Sciatic nerve (tissue), 2 donors: ENCODE measurements around the gene ARHGEF39. TPM values are rescaled to one million over a fixed set of nuclear protein-coding genes. Genes with fewer than 3 reads are reported as not detected.
A peak's percentile ranks its signal among the peaks of the same experiment; 100 is the strongest.
"Not testable (repeated sequence)": the region's sequence is repeated elsewhere in the genome, so short reads cannot be mapped to it uniquely, and the experiment has no call there.

Experiments
- ATAC-seq: fragments of 200-7000 bp; cut with Tn5 transposase; one replicate; pipeline ENCODE4 v1.9.1; 2020; ENCODE audit warnings: mild to moderate bottlenecking, moderate library complexity
- DNase-seq: peaks from one replicate; pipeline ENCODE4 v3.0.0-alpha.2; 2020; ENCODE audit warnings: low spot score
- intact Hi-C: fragments of 100-400 bp; cut with DNase I; formaldehyde crosslinking; loops from one replicate; pipeline ENCODE4 v1.14.2; 2022
- total RNA-seq: library from RNA; stranded (reverse); fragmentation: NEBNext Ultra II Directional; extraction: Animal tissue kit (Norgen Biotek cat#: 25700); gene quantifications from one replicate; pipeline ENCODE4 v1.2.1, GENCODE V29; 2021
- donor health status: DM: no; HTN: no; CAD: no.
- donor health status: DM: no; HTN: no; CAD: no.

The ARHGEF39 gene
- total RNA-seq, 1 donor from 2014 or later = not detected

DNA sequence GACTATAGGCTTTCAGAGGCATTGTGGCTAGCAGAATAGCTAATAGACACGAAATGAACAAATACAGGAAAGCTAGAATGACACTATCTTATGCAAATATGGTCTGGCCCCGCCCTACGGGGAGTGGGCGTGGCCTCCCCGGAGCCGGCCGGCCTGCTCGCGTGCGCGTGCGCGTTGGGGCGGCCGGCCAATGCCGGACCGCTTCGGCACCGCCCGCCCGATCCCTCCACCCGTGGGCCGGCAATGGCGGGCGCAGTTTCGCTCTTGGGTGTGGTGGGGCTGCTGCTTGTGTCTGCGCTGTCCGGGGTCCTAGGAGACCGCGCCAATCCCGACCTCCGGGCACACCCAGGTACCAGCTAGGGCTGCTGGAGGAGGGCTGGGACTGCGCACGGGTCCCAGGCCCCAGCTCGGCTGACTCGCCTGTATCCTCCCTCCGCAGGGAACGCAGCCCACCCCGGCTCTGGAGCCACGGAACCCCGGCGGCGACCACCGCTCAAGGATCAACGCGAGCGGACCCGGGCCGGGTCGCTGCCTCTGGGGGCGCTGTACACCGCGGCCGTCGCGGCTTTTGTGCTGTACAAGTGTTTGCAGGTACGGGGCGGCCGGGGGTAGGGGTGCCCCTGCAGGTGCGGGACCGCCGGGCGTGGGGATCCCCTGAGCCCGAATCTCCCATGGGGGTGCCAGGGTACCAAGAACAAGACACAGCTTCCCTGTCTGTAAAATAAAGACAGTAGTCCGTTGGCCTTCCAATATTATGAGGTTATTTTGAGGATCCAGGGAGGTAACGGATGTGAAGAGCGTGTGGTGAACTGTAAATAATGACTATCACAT, 6.6 kb downstream of the ARHGEF39 start, which contains the start of gene CCDC107:
CCDC107 (plus strand) TSS at position 156 of the 831 bp plus-strand sequence; CDS start at position 244, 88 bp downstream.
- DNase-seq (peak; percentile 91), ATAC-seq (peak; percentile 86)
- intact Hi-C loops = no loop called here

DNA sequence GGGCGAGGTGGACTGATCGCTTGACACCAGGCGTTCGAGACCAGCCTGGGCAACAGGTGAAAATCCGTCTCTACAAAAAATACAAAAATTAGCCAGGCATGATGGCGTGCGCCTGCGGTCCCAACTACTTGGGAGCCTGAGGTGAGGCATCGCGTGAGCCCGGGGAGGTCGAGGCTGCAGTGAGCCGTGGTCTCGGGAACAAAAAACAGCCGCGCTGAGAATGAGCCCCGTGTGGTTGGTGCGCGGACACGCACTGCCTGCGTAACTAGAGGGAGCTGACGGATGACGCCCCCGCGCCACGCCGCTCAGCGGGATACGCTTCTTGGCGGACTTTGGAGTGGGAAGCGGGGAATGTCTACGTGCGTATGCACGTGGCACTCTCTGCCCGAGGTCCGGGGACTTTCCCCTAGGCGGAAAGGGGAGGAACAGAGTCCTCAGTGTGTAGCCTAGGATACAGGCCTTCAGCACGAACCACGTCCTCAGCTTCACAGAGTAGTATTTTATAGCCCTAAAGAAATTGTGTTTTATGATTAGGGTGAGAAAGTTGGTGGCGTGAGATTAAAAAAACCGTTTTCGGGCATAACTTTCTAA, 7.4 kb downstream of the ARHGEF39 start, which contains the start of gene RMRP:
RMRP (minus strand) TSS at position 474 of the 591 bp plus-strand sequence.
- intact Hi-C loops = no loop called here

DNA sequence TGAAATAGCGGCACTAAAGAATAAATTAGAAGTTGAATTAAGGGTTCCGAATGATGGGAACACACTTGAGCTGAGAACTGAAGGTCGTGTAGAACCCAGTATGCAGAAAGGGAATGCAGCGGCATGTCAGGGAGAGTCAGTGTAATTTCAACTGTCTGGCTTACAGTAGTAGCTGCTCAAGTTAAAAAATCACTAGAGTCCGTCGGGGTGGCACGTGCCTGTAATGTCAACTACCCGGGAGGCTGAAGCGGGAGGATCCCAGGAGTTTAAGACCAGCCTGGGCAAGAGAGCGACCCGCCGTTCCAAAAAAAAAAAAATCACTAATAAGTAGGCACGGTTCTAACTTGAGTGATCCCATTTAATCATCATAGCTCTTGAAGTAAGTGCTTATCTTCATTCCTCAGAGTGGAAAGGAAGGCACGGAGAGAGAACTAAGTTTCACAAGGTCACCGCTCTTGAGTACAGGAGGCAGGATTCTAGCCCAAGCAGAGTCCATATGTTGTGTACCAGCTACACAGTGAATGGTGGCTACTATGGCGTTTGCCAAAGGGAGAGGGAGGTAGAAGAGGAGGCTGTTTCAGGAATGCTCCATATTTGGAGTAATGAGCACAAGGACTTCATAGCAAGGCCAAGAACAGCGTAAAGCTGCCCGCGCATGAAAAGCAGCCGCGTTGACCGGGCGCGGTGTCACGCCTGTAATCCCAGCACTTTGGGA, 8.0 kb downstream of the ARHGEF39 start:
- intact Hi-C loops = no loop called here
- DNase-seq (no peak), ATAC-seq (peak; percentile 45)

More for the DNA sequence above, 7.4 kb downstream of the ARHGEF39 start, which contains the start of gene RMRP:
- peak; percentile 98 for ATAC-seq
- peak; percentile 98 for DNase-seq

DNA sequence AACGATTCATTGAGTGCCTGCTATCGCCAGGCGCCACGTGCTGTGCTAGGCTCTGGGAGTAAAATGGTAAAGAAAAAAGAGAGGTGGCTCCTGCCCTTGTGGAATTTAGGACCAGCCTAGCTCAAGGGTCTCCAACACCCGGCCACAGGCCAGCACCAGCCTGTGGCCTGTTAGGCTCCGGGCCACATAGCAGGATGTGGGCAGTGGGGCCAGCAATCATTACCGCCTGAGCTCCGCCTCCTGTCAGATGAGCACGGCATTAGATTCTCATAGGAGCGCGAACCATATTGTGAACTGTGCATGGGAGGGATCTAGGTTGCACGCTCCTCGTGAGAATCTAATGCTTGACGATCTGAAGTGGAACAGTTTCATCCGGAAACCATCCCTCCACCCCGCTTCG, 8.6 kb downstream of the ARHGEF39 start:
- intact Hi-C loops = no loop called here
- no peak for DNase-seq
- no peak for ATAC-seq

DNA sequence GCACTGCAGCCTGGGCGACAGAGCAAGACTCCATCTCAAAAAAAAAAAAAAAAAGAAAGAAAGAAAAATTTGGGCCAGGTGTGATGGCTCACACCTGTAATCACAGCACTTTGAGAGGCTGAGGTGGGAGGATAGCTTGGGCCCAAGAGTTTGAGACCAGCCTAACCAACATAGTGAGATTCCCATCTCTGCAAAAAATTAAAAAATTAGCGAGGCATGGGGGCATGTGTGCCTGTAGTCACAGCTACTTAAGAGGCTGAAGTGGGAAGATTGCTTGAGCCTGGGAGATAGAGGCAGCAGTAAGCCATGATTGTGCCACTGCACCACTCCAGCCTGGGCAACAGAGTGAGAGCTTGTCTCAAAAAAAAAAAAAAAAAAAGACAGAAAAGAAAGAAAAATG, 11.4 kb downstream of the ARHGEF39 start:
- peak; percentile 12 for DNase-seq
- ATAC-seq = no peak
- intact Hi-C loops = no loop called here

DNA sequence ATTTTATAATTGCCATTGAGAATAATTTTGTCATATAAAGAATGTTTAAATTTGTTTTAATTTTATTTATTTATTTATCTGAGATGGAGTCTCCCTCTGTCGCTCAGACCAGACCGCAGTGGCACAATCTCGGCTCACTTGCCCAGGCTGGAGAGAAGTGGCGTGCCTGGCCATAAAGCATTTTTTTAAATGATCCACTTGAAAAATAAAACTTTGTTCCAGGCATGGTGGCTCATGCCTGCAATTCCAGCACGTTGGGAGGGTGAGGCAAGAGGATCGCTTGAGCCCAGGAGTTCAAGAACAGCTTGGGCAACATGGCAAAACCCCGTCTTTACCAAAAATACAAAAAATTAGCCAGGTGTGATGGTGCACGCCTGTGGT, 12.2 kb downstream of the ARHGEF39 start:
- no peak for ATAC-seq
- intact Hi-C loops = no loop called here
- DNase-seq = peak; percentile 38

DNA sequence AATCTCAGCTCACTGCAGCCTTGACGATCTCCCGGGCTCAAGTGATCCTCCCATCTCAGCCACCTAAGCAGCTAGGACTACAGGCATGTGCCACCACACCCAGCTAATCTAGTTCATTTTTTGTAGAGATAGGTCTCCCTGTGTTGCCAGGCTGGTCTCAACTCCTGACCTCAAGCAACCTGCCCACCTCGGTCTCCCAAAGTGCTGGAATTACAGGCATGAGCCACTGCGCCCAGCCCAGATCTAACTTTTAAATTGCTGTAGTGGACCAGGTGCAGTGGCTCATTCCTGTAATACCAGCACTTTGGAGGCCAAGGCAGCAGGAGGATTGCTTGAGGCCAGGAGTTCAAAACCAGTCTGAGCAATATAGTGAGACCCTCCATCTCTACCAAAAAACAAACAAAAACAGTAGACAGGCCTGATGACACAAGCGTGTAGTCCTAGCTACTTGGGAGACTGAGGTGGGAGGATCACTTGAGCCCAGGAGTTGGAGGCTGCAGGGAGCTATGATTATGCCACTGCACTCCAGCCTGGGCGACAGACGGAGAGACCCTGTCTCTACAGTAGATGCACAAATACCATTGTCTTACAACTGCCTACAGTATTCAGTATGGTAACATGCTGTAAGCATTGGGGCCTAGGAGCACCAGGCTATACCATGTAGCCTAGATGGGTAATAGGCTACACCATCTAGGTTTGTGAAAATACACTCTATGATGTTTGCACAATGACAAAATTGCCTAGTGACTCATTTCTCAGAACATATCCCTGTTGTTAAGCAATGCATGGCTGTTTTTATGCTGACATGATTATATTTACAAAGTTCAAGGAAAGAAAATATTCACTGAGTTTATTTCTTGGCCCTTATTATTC, 12.8 kb downstream of the ARHGEF39 start:
- intact Hi-C loops = no loop called here
- DNase-seq = peak; percentile 28

DNA sequence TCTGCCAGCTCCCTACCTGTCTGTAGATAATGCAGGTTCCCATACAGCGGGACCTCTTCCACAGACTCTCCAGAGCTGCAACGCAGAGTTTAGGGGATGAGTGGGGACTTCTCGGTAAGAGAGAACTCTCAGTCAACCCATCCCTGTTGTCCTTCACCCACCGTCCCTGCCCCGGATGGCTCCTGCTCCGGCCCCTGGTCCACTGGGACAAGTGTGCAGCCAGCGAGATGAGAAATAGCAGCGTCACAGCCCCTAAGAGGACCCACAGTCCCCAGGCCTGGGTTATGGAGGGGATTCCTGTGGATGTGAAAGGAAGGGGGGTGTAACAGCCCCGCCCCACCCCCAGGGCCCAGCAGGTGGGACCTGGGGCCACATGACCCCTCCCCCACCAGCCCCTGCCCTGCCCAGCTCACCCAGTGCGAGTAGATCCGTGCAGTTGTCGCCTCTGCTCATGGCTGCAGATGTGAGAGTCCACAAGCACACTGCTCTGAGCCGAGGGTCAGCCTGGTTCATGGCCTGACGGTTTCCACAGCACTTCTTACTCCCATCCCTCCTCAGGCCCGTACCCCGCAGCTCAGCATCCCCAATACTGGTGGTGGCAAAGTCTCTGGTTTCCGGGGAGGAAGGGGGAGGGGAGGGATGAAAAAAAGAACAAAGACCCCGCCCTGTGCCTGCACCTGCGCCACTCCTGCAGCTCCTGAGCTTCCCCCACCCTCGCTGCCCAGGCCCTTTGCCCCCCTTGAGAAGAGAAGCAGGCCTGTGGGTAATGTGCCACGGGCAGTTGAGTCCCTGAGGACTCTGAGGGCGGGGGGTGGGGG, 14.4 kb downstream of the ARHGEF39 start, which contains the start of gene SIT1:
SIT1 (minus strand) TSS at position 591 of the 818 bp plus-strand sequence; CDS start at position 513, 78 bp downstream.
- intact Hi-C loops = no loop called here
- DNase-seq = peak; percentile 54
- ATAC-seq = no peak

More for the DNA sequence above, 12.8 kb downstream of the ARHGEF39 start:
- ATAC-seq = no peak

DNA sequence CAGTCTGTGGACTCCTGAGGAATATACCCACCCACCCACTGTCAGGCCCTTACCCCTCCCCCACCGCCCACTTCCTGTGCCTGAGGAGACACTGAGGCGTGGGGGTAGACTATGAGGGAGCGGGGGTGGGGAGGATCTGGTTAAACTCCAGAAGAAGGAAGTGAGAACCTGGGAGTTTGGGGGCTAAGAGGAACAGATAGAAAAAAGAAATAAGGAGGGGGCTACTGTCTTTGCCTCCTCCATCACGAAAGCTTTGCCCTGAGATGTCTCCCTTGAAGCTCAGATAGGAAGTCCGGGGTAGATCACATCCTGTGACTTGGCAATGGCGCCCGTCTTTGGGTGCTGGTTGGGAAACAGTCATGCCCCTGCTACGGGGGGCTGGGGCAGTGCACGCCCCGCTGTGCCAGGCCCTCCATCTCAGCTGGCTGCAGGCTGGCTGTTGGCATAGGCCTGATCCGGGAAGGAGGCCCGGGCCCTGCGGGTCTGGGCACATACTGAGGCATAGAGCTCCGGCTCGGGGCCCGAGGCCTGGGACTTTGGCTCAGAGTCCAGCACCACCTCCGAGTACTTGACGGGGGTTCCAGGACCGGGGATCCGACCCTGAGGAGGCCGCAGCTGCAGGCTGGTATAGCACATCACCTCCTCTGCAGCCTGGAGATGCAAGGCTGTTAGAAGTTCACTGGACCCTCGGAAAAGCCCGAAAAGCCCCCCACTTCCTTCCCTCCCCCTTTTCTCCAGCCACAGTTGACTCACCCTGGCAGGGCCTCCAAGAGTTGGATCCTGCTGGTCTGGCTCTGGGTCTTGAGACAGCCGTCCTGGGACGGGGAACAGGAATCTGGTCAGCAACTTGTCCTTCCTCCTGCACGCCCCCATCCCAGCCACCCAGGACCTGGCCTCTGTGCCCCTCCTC, 15.3 kb downstream of the ARHGEF39 start:
- intact Hi-C loops = no loop called here

DNA sequence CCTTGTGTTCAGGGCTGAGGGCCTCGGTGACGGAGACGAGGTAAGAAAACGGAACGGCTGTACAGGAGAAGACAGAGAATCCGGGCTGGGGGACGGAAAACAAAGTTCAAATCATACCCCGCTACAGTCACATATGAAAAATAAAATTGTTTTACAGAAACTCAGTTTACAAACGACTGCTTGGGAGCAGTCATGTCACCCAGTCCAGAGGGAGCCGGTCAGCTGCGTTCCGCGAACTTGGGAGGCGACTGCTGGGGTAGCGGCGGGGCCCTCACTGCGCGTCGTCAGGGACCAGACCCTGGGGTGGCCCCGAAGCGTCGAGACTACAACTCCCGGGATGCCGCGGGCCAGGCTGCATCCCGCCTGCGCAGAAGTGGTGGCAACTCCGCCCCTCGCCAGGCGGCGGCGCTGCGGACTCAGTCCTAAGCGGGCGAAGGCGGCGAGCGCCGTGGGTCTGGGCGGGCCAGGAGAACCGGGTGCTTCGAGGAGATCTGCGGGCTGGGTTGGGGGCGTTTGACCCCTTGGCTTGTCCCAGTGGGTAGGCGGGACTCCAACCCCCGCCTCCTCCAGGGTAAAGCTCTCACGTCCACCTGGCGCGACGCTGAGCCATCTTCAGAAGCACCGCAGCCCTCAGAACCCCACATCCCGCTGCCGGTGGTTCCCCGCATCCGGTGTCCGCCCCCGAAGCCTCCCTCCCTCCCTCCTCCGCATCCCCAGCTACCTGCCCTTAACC, 18.3 kb downstream of the ARHGEF39 start:
- ATAC-seq (peak; percentile 96), DNase-seq (peak; percentile 97)
- intact Hi-C loops = no loop called here

More for the DNA sequence above, 15.3 kb downstream of the ARHGEF39 start:
- DNase-seq (peak; percentile 65), ATAC-seq (no peak)

DNA sequence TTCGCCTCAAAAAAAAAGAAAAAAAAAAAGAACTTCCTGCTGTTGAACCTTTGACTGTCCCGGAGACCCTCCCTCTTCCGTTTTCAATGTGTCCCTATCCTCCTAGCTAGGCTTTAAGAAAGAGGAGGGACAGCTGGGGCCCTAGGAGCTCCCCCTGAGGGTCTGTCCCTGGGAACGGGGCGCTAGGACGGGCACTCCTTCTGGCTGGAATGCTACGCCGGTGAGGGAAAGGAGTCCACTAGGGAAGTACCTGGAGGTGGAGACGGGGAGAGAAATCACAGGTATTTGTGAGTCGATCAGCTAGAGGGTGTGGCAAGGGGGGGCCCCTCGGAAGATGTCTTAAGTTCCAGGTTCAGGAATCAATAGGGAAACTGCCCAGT, 18.9 kb downstream of the ARHGEF39 start:
- DNase-seq = peak; percentile 70
- intact Hi-C loops = no loop called here
- peak; percentile 47 for ATAC-seq

DNA sequence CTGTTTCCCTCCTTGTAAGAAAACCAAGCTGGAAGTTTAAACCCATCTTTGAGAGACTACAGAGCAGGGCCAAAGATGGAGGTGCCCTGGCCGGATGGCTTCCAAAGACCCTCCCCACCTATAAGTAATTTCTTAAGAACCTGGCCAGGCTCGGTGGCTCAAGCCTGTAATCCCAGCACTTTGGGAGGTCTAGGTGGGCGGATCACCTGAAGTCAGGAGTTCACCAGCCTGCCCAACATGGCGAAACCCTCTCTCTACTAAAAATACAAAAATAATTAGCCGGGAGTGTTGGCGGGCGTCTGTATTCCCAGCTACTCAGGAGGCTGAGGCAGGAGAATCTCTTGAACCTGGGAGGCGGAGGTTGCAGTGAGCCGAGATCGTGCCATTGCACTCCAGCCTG, 19.3 kb downstream of the ARHGEF39 start:
- intact Hi-C loops, ATAC-seq: not testable (repeated sequence)
- DNase-seq = peak; percentile 53

DNA sequence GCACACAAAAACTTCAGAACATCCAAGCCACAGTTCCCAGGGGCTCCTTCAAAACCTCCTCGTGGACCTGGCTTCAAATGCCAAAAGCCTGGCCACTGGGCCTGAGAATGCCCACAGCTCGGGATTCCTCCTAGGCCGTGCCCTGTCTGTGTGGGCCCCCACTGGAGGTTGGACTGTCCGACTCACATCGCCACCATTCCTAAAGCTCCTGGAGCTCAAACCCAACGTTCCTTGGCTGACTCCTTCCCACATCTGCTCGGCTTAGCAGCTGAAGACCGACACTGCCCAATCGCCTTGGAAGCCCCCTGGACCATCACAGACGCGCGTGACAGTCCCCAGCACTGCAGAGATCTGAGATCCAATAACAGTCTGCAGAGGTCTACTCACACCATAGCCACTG, 21.9 kb downstream of the ARHGEF39 start:
- DNase-seq = peak; percentile 52
- no peak for ATAC-seq
- intact Hi-C loops = no loop called here

DNA sequence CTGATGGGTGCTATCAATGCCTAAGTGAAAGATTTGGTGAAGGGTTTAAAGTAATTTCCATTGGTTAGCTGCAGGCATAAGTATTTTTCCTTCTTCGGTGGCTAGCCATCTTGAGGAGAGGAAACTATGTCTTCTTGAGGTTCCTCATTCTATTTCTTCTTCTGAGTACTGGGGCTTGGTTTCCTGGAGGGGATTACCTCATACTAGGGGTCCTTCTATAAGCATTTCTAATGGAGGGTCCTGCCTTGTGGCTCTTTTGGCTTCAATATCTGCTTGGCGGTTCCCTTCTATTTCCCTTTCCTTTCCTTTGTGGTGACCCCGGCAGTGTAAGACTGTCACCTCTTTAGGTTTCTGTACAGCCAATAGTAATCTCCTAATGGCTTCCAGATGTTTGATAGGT, 23.5 kb downstream of the ARHGEF39 start:
- ATAC-seq, DNase-seq, intact Hi-C loops: not testable (repeated sequence)

DNA sequence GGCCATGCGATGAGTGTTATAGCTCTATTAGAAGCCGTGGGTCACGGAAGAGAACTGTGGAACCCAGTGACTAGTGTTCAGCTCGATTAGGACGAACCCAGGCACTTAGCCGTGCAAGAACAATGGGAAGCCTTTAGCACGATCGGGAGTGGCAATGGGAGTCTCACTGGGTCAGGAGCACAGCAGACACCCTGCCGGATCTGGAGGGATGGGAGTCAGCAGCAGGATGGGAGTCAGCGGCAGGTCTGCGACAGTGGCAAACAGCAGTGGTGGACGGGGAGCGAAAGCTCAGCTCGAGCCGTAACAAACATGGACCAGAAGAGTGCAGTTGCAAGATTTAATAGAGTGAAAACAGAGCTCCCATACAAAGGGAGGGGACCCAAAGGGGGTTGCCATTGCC, 24.6 kb downstream of the ARHGEF39 start:
- intact Hi-C loops, ATAC-seq: not testable (repeated sequence)
- peak; percentile 32 for DNase-seq

DNA sequence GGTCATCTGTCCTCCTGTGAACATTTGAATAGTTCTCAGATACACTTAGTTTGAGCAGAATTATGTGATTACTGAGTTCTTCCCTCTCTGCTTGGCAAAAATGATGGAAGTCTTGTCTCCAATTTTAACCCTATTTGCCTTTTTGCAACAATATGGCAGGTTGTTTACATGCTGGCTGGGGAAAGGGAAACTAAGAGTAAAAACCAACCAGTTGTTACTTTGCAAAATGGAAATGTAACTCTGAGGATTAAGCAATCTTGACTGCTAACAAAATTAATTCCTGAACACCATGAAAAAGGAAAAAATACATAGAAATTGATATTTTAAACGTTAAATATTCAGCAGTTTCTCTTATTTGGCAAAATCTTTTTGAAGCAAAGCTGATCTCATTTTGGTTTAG, 25.4 kb downstream of the ARHGEF39 start:
- DNase-seq (no peak), ATAC-seq (no peak)
- intact Hi-C loops = no loop called here
